Transverse colon (tissue), 3 donors: ENCODE measurements around the gene NECTIN1.

ENCODE experiments used
- CTCF ChIP-seq, 5 experiments: fragments of 200-600 bp in 3 of 5; fragments of 450-650 bp in 2 of 5; sonication (generic) in 3 of 5; IDR thresholded peaks; 1 replicate in 2 of 5; 2 replicates in 3 of 5; pipeline ENCODE4 v1.5.1; 2016 to 2017; ENCODE audit warnings: antibody characterized with exemption in 5 of 5, inconsistent platforms in 3 of 5, mild to moderate bottlenecking in 2 of 5, moderate library complexity in 1 of 5
- EP300 ChIP-seq: sonication (generic); formaldehyde crosslinking; IDR thresholded peaks from one replicate; pipeline ENCODE4 v1.6.1; 2017; ENCODE audit warnings: antibody characterized with exemption, low read depth
- POLR2A ChIP-seq: fragments of 450-650 bp; IDR thresholded peaks from one replicate; pipeline ENCODE4 v1.6.1; 2016; ENCODE audit warnings: antibody characterized with exemption, mild to moderate bottlenecking, moderate library complexity

- TF ChIP-seq POLR2A, result peak; percentile 42
- TF ChIP-seq CTCF (IDR thresholded peaks at IDR 0.05), result no peak
- TF ChIP-seq EP300, result no peak
Measured at GRCh38 chr11:119739975-119740374, 11.0 kb upstream of the NECTIN1 start.
